Vagina (tissue), 2 donors: ENCODE results near the gene PSMD4. TPM values are rescaled to one million over a fixed set of nuclear protein-coding genes. Genes with fewer than 3 reads are reported as not detected.
"Not testable (repeated sequence)": the region's sequence is repeated elsewhere in the genome, so short reads cannot be mapped to it uniquely, and the experiment has no call there.

Source experiments
- DNase-seq, 2 donors: peaks; one replicate each; pipeline ENCODE4 v3.0.0-alpha.2; 2017; ENCODE audit errors: extremely low spot score in 2 of 2
- H3K27ac ChIP-seq: fragments of 200-600 bp; sonication (generic); one replicate; pipeline ENCODE4 v1.5.1; 2019
- H3K27me3 ChIP-seq: fragments of 200-600 bp; sonication (generic); one replicate; pipeline ENCODE4 v1.5.1; 2019
- H3K36me3 ChIP-seq, 2 donors: fragments of 200-600 bp; sonication (generic); one replicate each; pipeline ENCODE4 v1.5.1; 2017 to 2019
- H3K4me1 ChIP-seq: fragments of 200-600 bp; sonication (generic); one replicate; pipeline ENCODE4 v1.5.1; 2019
- H3K4me3 ChIP-seq, 2 donors: fragments of 200-600 bp; sonication (generic); 1 replicate in 1 of 2; 2 replicates in 1 of 2; pipeline ENCODE4 v1.5.1; 2016 to 2019
- H3K9me3 ChIP-seq: fragments of 200-600 bp; sonication (generic); one replicate; pipeline ENCODE4 v1.5.1; 2019
- POLR2A ChIP-seq, 2 donors: fragments of 450-650 bp; IDR thresholded peaks; one replicate each; pipeline ENCODE4 v1.6.1; 2017; ENCODE audit warnings: antibody characterized with exemption in 2 of 2, mild to moderate bottlenecking in 2 of 2, moderate library complexity in 2 of 2
- POLR2AphosphoS5 ChIP-seq, 2 donors: sonication (generic); formaldehyde crosslinking; IDR thresholded peaks; one replicate each; pipeline ENCODE4 v1.9.0; 2017; ENCODE audit warnings: antibody characterized with exemption in 2 of 2, mild to moderate bottlenecking in 2 of 2, low read depth in 1 of 2; ENCODE audit not compliant: insufficient read depth in 1 of 2
- intact Hi-C: fragments of 100-400 bp; cut with DNase I; formaldehyde crosslinking; loops from one replicate; pipeline ENCODE4 v1.15.1; 2023
- total RNA-seq: library from RNA; depleted of rRNA; stranded (reverse); fragments of >200 nt; gene quantifications from one replicate; pipeline ENCODE4 v1.2.3, GENCODE V29; 2016
- TF ChIP-seq, protein P1 (sequence below), 3 experiments: fragments of 450-650 bp in 2 of 3; fragments of 200-600 bp in 1 of 3; sonication (generic) in 1 of 3; IDR thresholded peaks; one replicate each; pipeline ENCODE4 v1.5.1; 2017 to 2019; ENCODE audit warnings: antibody characterized with exemption in 3 of 3, mild to moderate bottlenecking in 2 of 3, moderate library complexity in 2 of 3

Gene PSMD4
- total RNA-seq, result 118 TPM

DNA sequence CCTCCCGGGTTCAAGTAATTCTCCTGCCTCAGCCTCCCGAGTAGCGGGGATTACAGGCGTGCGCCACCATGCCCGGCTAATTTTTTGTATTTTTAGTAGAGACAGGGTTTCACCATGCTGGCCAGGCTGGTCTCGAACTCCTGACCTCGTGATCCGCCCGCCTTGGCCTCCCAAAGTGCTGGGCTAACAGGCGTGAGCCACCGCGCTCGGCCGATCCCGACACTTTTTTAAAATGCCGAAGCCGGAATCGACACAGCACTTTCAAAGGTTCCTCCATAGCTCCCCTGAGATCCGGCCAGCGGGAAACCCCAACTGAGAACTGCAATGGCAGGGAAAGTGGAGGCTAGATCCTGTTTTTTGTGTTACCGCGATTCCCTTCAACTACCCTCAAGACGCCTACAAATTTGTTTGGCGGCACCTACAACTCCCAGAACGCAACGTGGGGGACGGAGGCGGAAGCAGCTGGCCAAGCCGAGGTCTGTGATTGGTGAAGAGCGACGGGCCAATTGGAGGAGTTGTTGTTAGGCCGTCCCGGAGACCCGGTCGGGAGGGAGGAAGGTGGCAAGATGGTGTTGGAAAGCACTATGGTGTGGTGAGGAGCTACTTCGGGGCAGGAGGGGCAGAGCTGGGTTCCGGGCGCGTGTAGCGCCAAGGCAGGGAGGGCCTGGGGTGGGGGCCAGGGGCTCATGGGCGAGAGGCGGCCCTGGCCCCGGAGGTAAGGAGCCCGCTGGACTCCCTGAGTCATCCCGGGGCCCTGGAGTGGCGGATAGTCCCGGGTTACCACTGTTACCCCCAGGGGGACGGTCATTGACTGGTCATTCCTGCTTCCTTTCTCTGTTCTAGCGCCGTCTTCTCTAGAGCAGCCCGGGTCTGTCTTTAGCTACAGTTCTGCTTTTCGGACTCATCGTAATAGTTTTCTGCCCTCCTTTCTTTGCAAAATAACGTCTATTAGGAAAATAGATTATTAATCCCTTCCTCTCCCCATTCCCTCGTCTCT is at the start of gene PSMD4:
PSMD4 (plus strand) TSS at position 518 of the 997 bp plus-strand sequence; CDS start at position 567, 49 bp downstream.
- TF ChIP-seq, protein P1, sequence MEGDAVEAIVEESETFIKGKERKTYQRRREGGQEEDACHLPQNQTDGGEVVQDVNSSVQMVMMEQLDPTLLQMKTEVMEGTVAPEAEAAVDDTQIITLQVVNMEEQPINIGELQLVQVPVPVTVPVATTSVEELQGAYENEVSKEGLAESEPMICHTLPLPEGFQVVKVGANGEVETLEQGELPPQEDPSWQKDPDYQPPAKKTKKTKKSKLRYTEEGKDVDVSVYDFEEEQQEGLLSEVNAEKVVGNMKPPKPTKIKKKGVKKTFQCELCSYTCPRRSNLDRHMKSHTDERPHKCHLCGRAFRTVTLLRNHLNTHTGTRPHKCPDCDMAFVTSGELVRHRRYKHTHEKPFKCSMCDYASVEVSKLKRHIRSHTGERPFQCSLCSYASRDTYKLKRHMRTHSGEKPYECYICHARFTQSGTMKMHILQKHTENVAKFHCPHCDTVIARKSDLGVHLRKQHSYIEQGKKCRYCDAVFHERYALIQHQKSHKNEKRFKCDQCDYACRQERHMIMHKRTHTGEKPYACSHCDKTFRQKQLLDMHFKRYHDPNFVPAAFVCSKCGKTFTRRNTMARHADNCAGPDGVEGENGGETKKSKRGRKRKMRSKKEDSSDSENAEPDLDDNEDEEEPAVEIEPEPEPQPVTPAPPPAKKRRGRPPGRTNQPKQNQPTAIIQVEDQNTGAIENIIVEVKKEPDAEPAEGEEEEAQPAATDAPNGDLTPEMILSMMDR (IDR thresholded peaks at IDR 0.05), result no peak
- TF ChIP-seq POLR2A (IDR thresholded peaks at IDR 0.05) (peak in 1 of 2 donors; percentile 68), POLR2AphosphoS5 (IDR thresholded peaks at IDR 0.05; ENCODE audit: insufficient read depth in 1 of 2, low read depth in 1 of 2) (peak; percentile 96 to 97)
- Histone ChIP-seq H3K9me3 (no peaks in the 10 kb centered on the region), H3K27me3 (no peaks in the 10 kb centered on the region), H3K4me3 (peak within 1 kb of the TSS; percentile 87 to 96), H3K27ac (peak within 1 kb of the TSS; percentile 85), H3K36me3 (no peaks in the 10 kb centered on the region), H3K4me1 (peaks cover 20% of the 10 kb centered on the region)
- intact Hi-C loops, result no loop called here
- DNase-seq, result peak; percentile 96 to 98

DNA sequence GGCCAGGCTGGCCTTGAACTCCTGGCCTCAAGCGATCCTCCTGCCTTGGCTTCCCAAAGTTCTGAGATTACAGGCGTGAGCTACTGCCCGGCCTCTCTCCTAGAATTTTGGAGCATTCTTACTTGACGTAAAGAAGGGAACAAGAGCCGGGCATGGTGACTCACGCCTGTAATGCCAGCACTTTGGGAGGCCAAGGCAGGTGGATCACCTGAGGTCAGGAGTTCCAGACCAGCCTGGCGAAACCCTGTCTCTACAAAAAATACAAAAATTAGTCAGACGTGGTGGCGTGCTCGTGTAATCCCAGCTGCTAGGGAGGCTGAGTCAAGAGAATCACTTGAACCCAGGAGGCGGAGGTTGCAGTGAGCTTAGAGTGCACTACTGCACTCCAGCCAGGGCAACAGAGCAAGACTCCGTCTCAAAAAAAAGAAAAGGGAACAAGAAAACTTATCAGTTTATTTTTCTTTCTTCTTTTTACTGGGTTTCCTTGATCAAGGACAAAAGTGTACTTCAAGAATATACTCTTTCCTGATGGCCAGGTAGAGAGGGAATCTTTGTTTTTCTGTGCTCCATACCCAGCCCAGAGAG is 49.1 kb upstream of the PSMD4 start:
- intact Hi-C loops, H3K4me3 ChIP-seq, H3K27me3 ChIP-seq, H3K9me3 ChIP-seq, DNase-seq, H3K27ac ChIP-seq: not testable (repeated sequence)
- Histone ChIP-seq H3K36me3 (peaks cover 0 to 45% of the 10 kb centered on the region in 2 donors), H3K4me1 (peaks cover 53% of the 10 kb centered on the region)

DNA sequence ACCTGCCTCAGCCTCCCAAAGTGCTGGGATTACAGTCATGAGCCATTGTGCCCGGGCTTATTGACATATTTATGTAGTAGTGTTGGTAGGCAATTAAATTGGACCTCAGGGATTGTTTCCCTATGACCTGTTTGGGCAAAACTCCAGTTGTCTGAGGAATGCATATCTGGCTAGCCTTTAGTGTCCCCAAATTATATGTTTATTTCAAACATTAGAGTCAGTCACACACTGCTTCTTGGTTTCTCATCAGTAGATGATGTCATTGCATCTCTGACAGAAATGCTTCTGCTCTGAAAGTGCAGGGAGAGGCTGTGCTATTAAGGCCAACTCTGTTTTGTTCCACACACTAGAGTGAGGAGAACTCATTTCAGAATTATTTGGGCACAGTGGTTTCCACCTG is 43.7 kb upstream of the PSMD4 start:
- Histone ChIP-seq H3K9me3 (no peaks in the 10 kb centered on the region), H3K4me1 (peaks cover 22% of the 10 kb centered on the region), H3K27ac (no peak overlapping the region), H3K4me3 (no peak overlapping the region), H3K36me3 (peaks cover 0 to 27% of the 10 kb centered on the region in 2 donors), H3K27me3 (no peaks in the 10 kb centered on the region)
- no peak for DNase-seq
- TF ChIP-seq, protein P1 (IDR thresholded peaks at IDR 0.05), result no peak
- TF ChIP-seq POLR2A (IDR thresholded peaks at IDR 0.05) (no peak), POLR2AphosphoS5 (IDR thresholded peaks at IDR 0.05; ENCODE audit: insufficient read depth in 1 of 2, low read depth in 1 of 2) (no peak)
- intact Hi-C loops, result no loop called here

DNA sequence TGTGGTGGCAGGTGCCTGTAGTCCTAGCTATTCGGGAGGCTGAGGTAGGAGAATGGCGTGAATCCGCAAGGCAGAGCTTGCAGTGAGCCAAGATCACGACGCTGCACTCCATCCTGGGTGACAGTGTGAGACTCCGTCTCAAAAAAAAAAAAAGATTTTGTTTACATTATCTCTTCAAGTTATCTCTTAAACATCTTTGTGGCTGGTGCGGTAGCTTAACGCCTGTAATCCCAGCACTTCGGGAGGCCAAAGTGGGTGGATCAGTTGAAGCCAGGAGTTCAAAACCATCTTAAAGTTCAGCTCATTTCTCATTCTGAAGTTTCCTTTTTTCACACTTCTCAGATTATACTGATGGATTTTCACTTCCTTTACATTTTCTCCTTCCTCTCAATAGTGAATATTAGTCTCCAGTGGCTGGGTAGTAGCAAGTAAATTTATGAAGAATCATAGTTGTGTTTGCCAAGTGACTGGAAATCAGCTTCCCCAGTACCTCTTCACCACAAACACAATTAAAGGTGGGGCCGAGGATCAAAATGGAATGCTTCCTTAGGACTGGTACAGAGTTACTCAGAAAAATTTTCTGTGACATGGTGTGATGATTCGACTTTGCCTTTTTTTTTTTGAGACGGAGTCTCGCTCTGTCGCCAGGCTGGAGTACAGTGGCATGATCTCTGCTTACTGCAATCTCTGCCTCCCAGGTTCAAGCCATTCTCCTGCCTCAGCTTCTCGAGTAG is 42.4 kb upstream of the PSMD4 start:
- intact Hi-C loops, result no loop called here
- no peak overlapping the region for H3K27ac ChIP-seq

DNA sequence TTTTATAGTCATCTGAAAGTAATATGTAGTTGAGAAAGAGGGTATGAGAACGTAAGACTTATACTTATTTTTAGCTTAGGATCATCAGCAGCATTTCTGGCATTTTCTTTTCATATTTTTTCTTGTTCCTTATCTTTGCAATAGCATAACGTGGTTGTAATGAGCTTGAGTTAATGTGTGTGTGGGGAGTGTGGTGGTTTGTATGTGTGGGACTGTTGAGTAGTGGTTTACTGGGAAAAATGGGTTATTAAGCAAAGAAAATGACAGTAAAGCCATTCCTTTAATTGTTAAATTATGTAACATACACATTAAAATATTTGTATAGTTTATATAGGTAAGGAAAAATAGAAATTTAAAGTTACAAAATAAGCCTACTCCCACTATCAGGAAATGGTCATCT is 41.0 kb upstream of the PSMD4 start:
- no peaks in the 10 kb centered on the region for H3K9me3 ChIP-seq
- TF ChIP-seq POLR2AphosphoS5 (IDR thresholded peaks at IDR 0.05; ENCODE audit: insufficient read depth in 1 of 2, low read depth in 1 of 2) (no peak), POLR2A (IDR thresholded peaks at IDR 0.05) (no peak)
- TF ChIP-seq, protein P1 (IDR thresholded peaks at IDR 0.05), result no peak
- intact Hi-C loops, result no loop called here

More for the DNA sequence above, 42.4 kb upstream of the PSMD4 start:
- Histone ChIP-seq H3K27me3 (no peaks in the 10 kb centered on the region), H3K4me3 (no peak overlapping the region), H3K36me3 (peaks cover 0 to 15% of the 10 kb centered on the region in 2 donors), H3K4me1 (peaks cover 20% of the 10 kb centered on the region), H3K9me3 (no peaks in the 10 kb centered on the region)
- no peak for DNase-seq
- TF ChIP-seq POLR2AphosphoS5 (IDR thresholded peaks at IDR 0.05; ENCODE audit: insufficient read depth in 1 of 2, low read depth in 1 of 2), result no peak
- TF ChIP-seq POLR2A (IDR thresholded peaks at IDR 0.05), result no peak
- TF ChIP-seq, protein P1 (IDR thresholded peaks at IDR 0.05), result no peak

More for the DNA sequence above, 41.0 kb upstream of the PSMD4 start:
- Histone ChIP-seq H3K4me3 (no peak overlapping the region), H3K36me3 (peaks cover 0 to 5% of the 10 kb centered on the region in 2 donors), H3K4me1 (peaks cover 20% of the 10 kb centered on the region), H3K27me3 (no peaks in the 10 kb centered on the region), H3K27ac (no peak overlapping the region)
- DNase-seq, result no peak
